ENCODE data around the gene CCDC175.

CCDC175 gene

GRCh38 chr14:59582845-59583509 is 6.4 kb upstream of the CCDC175 start:
- no peak overlapping the region for H3K4me3 ChIP-seq (ENCODE audit: low read depth in 1 of 2, low read length in 2 of 2)
- no peaks in the 10 kb centered on the region for H3K36me3 ChIP-seq (ENCODE audit: insufficient read depth, low read length)
- H3K4me1 ChIP-seq (ENCODE audit: insufficient read depth, low read length): no peaks in the 10 kb centered on the region
- no peak overlapping the region for H3K9ac ChIP-seq (ENCODE audit: low read length)
- no peaks in the 10 kb centered on the region for H3K9me3 ChIP-seq (ENCODE audit: low read length)
- no peak overlapping the region for H3K27ac ChIP-seq (ENCODE audit: low read depth, low read length)
- peaks cover 0 to 3% of the 10 kb centered on the region in 2 donors for H3K27me3 ChIP-seq (ENCODE audit: control insufficient read depth in 1 of 2, insufficient read depth in 2 of 2, low read length in 2 of 2)

GRCh38 chr14:59582161-59582560 is 5.5 kb upstream of the CCDC175 start:
- peaks cover 0 to 6% of the 10 kb centered on the region in 2 donors for H3K27me3 ChIP-seq (ENCODE audit: control insufficient read depth in 1 of 2, insufficient read depth in 2 of 2, low read length in 2 of 2)
- no peak overlapping the region for H3K4me3 ChIP-seq (ENCODE audit: low read depth in 1 of 2, low read length in 2 of 2)
- H3K4me1 ChIP-seq (ENCODE audit: insufficient read depth, low read length): no peaks in the 10 kb centered on the region
- no peak overlapping the region for H3K9ac ChIP-seq (ENCODE audit: low read length)
- H3K9me3 ChIP-seq (ENCODE audit: low read length): no peaks in the 10 kb centered on the region
- no peaks in the 10 kb centered on the region for H3K36me3 ChIP-seq (ENCODE audit: insufficient read depth, low read length)
- H3K27ac ChIP-seq (ENCODE audit: low read depth, low read length): no peak overlapping the region

GRCh38 chr14:59580911-59581310 is 4.3 kb upstream of the CCDC175 start:
- Histone ChIP-seq H3K27me3 (ENCODE audit: control insufficient read depth in 1 of 2, insufficient read depth in 2 of 2, low read length in 2 of 2) (peaks cover 0 to 6% of the 10 kb centered on the region in 2 donors), H3K4me3 (ENCODE audit: low read depth in 1 of 2, low read length in 2 of 2) (no peak overlapping the region), H3K36me3 (ENCODE audit: insufficient read depth, low read length) (no peaks in the 10 kb centered on the region), H3K4me1 (ENCODE audit: insufficient read depth, low read length) (no peaks in the 10 kb centered on the region), H3K27ac (ENCODE audit: low read depth, low read length) (no peak overlapping the region), H3K9ac (ENCODE audit: low read length) (no peak overlapping the region), H3K9me3 (ENCODE audit: low read length) (no peaks in the 10 kb centered on the region)

GRCh38 chr14:59570122-59570521 is 6.5 kb downstream of the CCDC175 start:
- Histone ChIP-seq H3K27me3 (ENCODE audit: control insufficient read depth in 1 of 2, insufficient read depth in 2 of 2, low read length in 2 of 2) (no peaks in the 10 kb centered on the region), H3K27ac (ENCODE audit: low read depth, low read length) (no peak overlapping the region), H3K9ac (ENCODE audit: low read length) (no peak overlapping the region), H3K9me3 (ENCODE audit: low read length) (no peaks in the 10 kb centered on the region), H3K4me1 (ENCODE audit: insufficient read depth, low read length) (no peaks in the 10 kb centered on the region), H3K4me3 (ENCODE audit: low read depth in 1 of 2, low read length in 2 of 2) (no peak overlapping the region), H3K36me3 (ENCODE audit: insufficient read depth, low read length) (no peaks in the 10 kb centered on the region)

GRCh38 chr14:59566725-59567124 is 9.9 kb downstream of the CCDC175 start:
- Histone ChIP-seq H3K27ac (ENCODE audit: low read depth, low read length) (no peak overlapping the region), H3K4me3 (ENCODE audit: low read depth in 1 of 2, low read length in 2 of 2) (no peak overlapping the region), H3K36me3 (ENCODE audit: insufficient read depth, low read length) (no peaks in the 10 kb centered on the region), H3K27me3 (ENCODE audit: control insufficient read depth in 1 of 2, insufficient read depth in 2 of 2, low read length in 2 of 2) (no peaks in the 10 kb centered on the region), H3K9me3 (ENCODE audit: low read length) (no peaks in the 10 kb centered on the region), H3K9ac (ENCODE audit: low read length) (no peak overlapping the region), H3K4me1 (ENCODE audit: insufficient read depth, low read length) (no peaks in the 10 kb centered on the region)

- Histone ChIP-seq H3K27me3 (ENCODE audit: control insufficient read depth in 1 of 2, insufficient read depth in 2 of 2, low read length in 2 of 2) (no peaks in the 10 kb centered on the region), H3K4me1 (ENCODE audit: insufficient read depth, low read length) (no peaks in the 10 kb centered on the region), H3K9ac (ENCODE audit: low read length) (no peak overlapping the region), H3K36me3 (ENCODE audit: insufficient read depth, low read length) (no peaks in the 10 kb centered on the region), H3K27ac (ENCODE audit: low read depth, low read length) (no peak overlapping the region), H3K4me3 (ENCODE audit: low read depth in 1 of 2, low read length in 2 of 2) (no peak overlapping the region), H3K9me3 (ENCODE audit: low read length) (no peaks in the 10 kb centered on the region)
These were observed 10.3 kb downstream of the CCDC175 start for GRCh38 chr14:59566296-59566695.

- Histone ChIP-seq H3K36me3 (ENCODE audit: insufficient read depth, low read length) (no peaks in the 10 kb centered on the region), H3K27me3 (ENCODE audit: control insufficient read depth in 1 of 2, insufficient read depth in 2 of 2, low read length in 2 of 2) (no peaks in the 10 kb centered on the region), H3K9ac (ENCODE audit: low read length) (no peak overlapping the region), H3K27ac (ENCODE audit: low read depth, low read length) (no peak overlapping the region), H3K4me1 (ENCODE audit: insufficient read depth, low read length) (no peaks in the 10 kb centered on the region), H3K4me3 (ENCODE audit: low read depth in 1 of 2, low read length in 2 of 2) (no peak overlapping the region), H3K9me3 (ENCODE audit: low read length) (no peaks in the 10 kb centered on the region)
These were observed 11.5 kb downstream of the CCDC175 start for GRCh38 chr14:59565087-59565486.

- no peak overlapping the region for H3K27ac ChIP-seq (ENCODE audit: low read depth, low read length)
- H3K4me3 ChIP-seq (ENCODE audit: low read depth in 1 of 2, low read length in 2 of 2): no peak overlapping the region
- H3K9me3 ChIP-seq (ENCODE audit: low read length): no peaks in the 10 kb centered on the region
- H3K27me3 ChIP-seq (ENCODE audit: control insufficient read depth in 1 of 2, insufficient read depth in 2 of 2, low read length in 2 of 2): no peaks in the 10 kb centered on the region
- H3K9ac ChIP-seq (ENCODE audit: low read length): no peak overlapping the region
- H3K36me3 ChIP-seq (ENCODE audit: insufficient read depth, low read length): no peaks in the 10 kb centered on the region
- H3K4me1 ChIP-seq (ENCODE audit: insufficient read depth, low read length): no peaks in the 10 kb centered on the region
These were observed 12.2 kb downstream of the CCDC175 start for GRCh38 chr14:59564366-59564765.

GRCh38 chr14:59547310-59547709 is 29.3 kb downstream of the CCDC175 start:
- Histone ChIP-seq H3K4me3 (ENCODE audit: low read depth in 1 of 2, low read length in 2 of 2) (no peak overlapping the region), H3K9me3 (ENCODE audit: low read length) (no peaks in the 10 kb centered on the region), H3K27ac (ENCODE audit: low read depth, low read length) (no peak overlapping the region)

GRCh38 chr14:59543873-59544272 is 32.7 kb downstream of the CCDC175 start:
- Histone ChIP-seq H3K27me3 (ENCODE audit: control insufficient read depth in 1 of 2, insufficient read depth in 2 of 2, low read length in 2 of 2) (no peaks in the 10 kb centered on the region), H3K36me3 (ENCODE audit: insufficient read depth, low read length) (no peaks in the 10 kb centered on the region), H3K27ac (ENCODE audit: low read depth, low read length) (no peak overlapping the region), H3K9ac (ENCODE audit: low read length) (no peak overlapping the region), H3K4me1 (ENCODE audit: insufficient read depth, low read length) (no peaks in the 10 kb centered on the region), H3K4me3 (ENCODE audit: low read depth in 1 of 2, low read length in 2 of 2) (no peak overlapping the region), H3K9me3 (ENCODE audit: low read length) (no peaks in the 10 kb centered on the region)

More at GRCh38 chr14:59547310-59547709, 29.3 kb downstream of the CCDC175 start:
- Histone ChIP-seq H3K27me3 (ENCODE audit: control insufficient read depth in 1 of 2, insufficient read depth in 2 of 2, low read length in 2 of 2) (no peaks in the 10 kb centered on the region), H3K9ac (ENCODE audit: low read length) (no peak overlapping the region), H3K4me1 (ENCODE audit: insufficient read depth, low read length) (no peaks in the 10 kb centered on the region), H3K36me3 (ENCODE audit: insufficient read depth, low read length) (no peaks in the 10 kb centered on the region)

- no peaks in the 10 kb centered on the region for H3K4me1 ChIP-seq (ENCODE audit: insufficient read depth, low read length)
- H3K27me3 ChIP-seq (ENCODE audit: control insufficient read depth in 1 of 2, insufficient read depth in 2 of 2, low read length in 2 of 2): no peaks in the 10 kb centered on the region
- H3K27ac ChIP-seq (ENCODE audit: low read depth, low read length): no peak overlapping the region
- no peak overlapping the region for H3K9ac ChIP-seq (ENCODE audit: low read length)
- no peak overlapping the region for H3K4me3 ChIP-seq (ENCODE audit: low read depth in 1 of 2, low read length in 2 of 2)
- H3K9me3 ChIP-seq (ENCODE audit: low read length): no peaks in the 10 kb centered on the region
- no peaks in the 10 kb centered on the region for H3K36me3 ChIP-seq (ENCODE audit: insufficient read depth, low read length)
These were observed 34.9 kb downstream of the CCDC175 start for GRCh38 chr14:59541731-59542130.

- no peak overlapping the region for H3K9ac ChIP-seq (ENCODE audit: low read length)
- H3K27me3 ChIP-seq (ENCODE audit: control insufficient read depth in 1 of 2, insufficient read depth in 2 of 2, low read length in 2 of 2): no peaks in the 10 kb centered on the region
- H3K36me3 ChIP-seq (ENCODE audit: insufficient read depth, low read length): no peaks in the 10 kb centered on the region
- H3K4me3 ChIP-seq (ENCODE audit: low read depth in 1 of 2, low read length in 2 of 2): no peak overlapping the region
- no peaks in the 10 kb centered on the region for H3K4me1 ChIP-seq (ENCODE audit: insufficient read depth, low read length)
- H3K9me3 ChIP-seq (ENCODE audit: low read length): no peaks in the 10 kb centered on the region
- H3K27ac ChIP-seq (ENCODE audit: low read depth, low read length): no peak overlapping the region
These were observed 35.8 kb downstream of the CCDC175 start for GRCh38 chr14:59540852-59541251.
